ENCODE measurements around the gene ZNF100.

ZNF100 gene

GRCh38 chr19:21697698-21698097 is 69.7 kb downstream of the ZNF100 start (continued):
- no peak for TF ChIP-seq PRDM10 (tag by site-specific recombination; IDR thresholded peaks at IDR 0.05)

GRCh38 chr19:21694171-21694906 is 73.0 kb downstream of the ZNF100 start:
- POLR2A ChIA-PET = no interaction called here

More at GRCh38 chr19:21694171-21694906, 73.0 kb downstream of the ZNF100 start:
- Histone ChIP-seq H3K27ac (ENCODE audit: extremely low read depth, low read depth, low read length) (no peak overlapping the region), H3K9me3 (ENCODE audit: control insufficient read depth, insufficient read depth, low read depth, low read length) (no peaks in the 10 kb centered on the region), H3K4me1 (ENCODE audit: control insufficient read depth, insufficient read depth, low read length) (no peaks in the 10 kb centered on the region), H3K4me3 (ENCODE audit: low read depth, low read length) (no peak overlapping the region), H3K36me3 (ENCODE audit: control insufficient read depth in 2 of 2, insufficient read depth in 1 of 2, low read length in 2 of 2) (no peaks in the 10 kb centered on the region)
- TF ChIP-seq ZFP3 (tag by site-specific recombination; IDR thresholded peaks at IDR 0.05; ENCODE audit: low read depth) = no peak
- no peak for TF ChIP-seq PATZ1 (tag by site-specific recombination; IDR thresholded peaks at IDR 0.05)
- no peak for TF ChIP-seq ZNF423 (tag by site-specific recombination; IDR thresholded peaks at IDR 0.05)
- no peak for TF ChIP-seq TCF7L2 (IDR thresholded peaks at IDR 0.05; ENCODE audit: borderline replicate concordance, low read depth, low read length)
- TF ChIP-seq MYNN (tag by site-specific recombination; IDR thresholded peaks at IDR 0.05; ENCODE audit: borderline replicate concordance) = no peak
- no peak for TF ChIP-seq ZNF202 (tag by site-specific recombination; IDR thresholded peaks at IDR 0.05; ENCODE audit: borderline replicate concordance)
- no peak for TF ChIP-seq PRDM10 (tag by site-specific recombination; IDR thresholded peaks at IDR 0.05)
- no peak for TF ChIP-seq ZNF621 (tag by site-specific recombination; IDR thresholded peaks at IDR 0.05)
- no peak for TF ChIP-seq ZNF639 (tag by site-specific recombination; IDR thresholded peaks at IDR 0.05)
- TF ChIP-seq ZNF544 (tag by site-specific recombination; IDR thresholded peaks at IDR 0.05) = no peak
- TF ChIP-seq ZNF174 (tag by site-specific recombination; IDR thresholded peaks at IDR 0.05) = no peak
- TF ChIP-seq REST (tag by site-specific recombination; IDR thresholded peaks at IDR 0.05) = no peak
- no peak for TF ChIP-seq IKZF3 (tag by site-specific recombination; IDR thresholded peaks at IDR 0.05)
- CTCF ChIA-PET = interaction anchor here (0.7 kb wide), 1 partner anchor 21 kb away, joined by 3 read pairs; no protein-coding TSS in a partner anchor
